K562 (cell line): ENCODE data around the gene CNKSR2. TPM values are rescaled to one million over a fixed set of nuclear protein-coding genes. Genes with fewer than 3 reads are reported as not detected.

Experiments used
- CTCF ChIP-seq, 3 experiments: IDR thresholded peaks in 2 of 3; conservative IDR thresholded peaks in 1 of 3; 2 replicates each; pipeline ENCODE4 v1.5.1; 2011 to 2012; ENCODE audit warnings: low read length in 3 of 3, mild to moderate bottlenecking in 3 of 3, control low read depth in 2 of 3, improper control_type of control experiment in 1 of 3, inconsistent platforms in 1 of 3, low read depth in 1 of 3, mixed read lengths in 1 of 3, moderate library complexity in 1 of 3; ENCODE audit not compliant: insufficient read depth in 2 of 3
- DIDO1 ChIP-seq: fragments of 450-650 bp; IDR thresholded peaks from 2 replicates; pipeline ENCODE4 v1.6.1; 2016; ENCODE audit warnings: low read depth, missing biosample characterization, missing genetic modification characterization
- E2F3 ChIP-seq: fragments of 250-450 bp; sonication (Bioruptor Pico); IDR thresholded peaks from 2 replicates; pipeline ENCODE4 v1.4.0; 2020; ENCODE audit warnings: mild to moderate bottlenecking
- ELF4 ChIP-seq: fragments of 450-650 bp; formaldehyde crosslinking; IDR thresholded peaks from 2 replicates; pipeline ENCODE4 v1.4.0; 2022; ENCODE audit warnings: missing genetic modification characterization
- HINFP ChIP-seq: fragments of 450-650 bp; conservative IDR thresholded peaks from 2 replicates; pipeline ENCODE4 v1.6.1; 2016; ENCODE audit warnings: missing genetic modification characterization, low read depth, mild to moderate bottlenecking, control low read depth, missing compliant biosample characterization
- MYNN ChIP-seq, 2 experiments: sonication (generic); formaldehyde crosslinking in 1 of 2; IDR thresholded peaks; 2 replicates each; pipeline versions ENCODE4 v1.5.0 to v1.6.1; 2016 to 2020; ENCODE audit warnings: antibody characterized with exemption in 1 of 2, missing genetic modification reagents in 1 of 2
- POLR3A ChIP-seq: IDR thresholded peaks from 2 replicates; pipeline ENCODE4 v1.6.1; 2011; ENCODE audit warnings: borderline replicate concordance, mild to moderate bottlenecking, moderate library complexity; ENCODE audit not compliant: insufficient read length, insufficient read depth; ENCODE audit errors: extremely low read depth
- ZSCAN29 ChIP-seq: fragments of 450-650 bp; IDR thresholded peaks from 2 replicates; pipeline ENCODE4 v1.6.1; 2017
- polyA plus RNA-seq, 8 experiments: library from polyadenylated mRNA; depleted of rRNA in 4 of 8; stranded (reverse) in 5 of 8; unstranded in 3 of 8; fragments of >200 nt; fragmentation: Nextera tagmentation in 2 of 8; fragmentation: Illumina TruSeq in 1 of 8; extraction: Ambion mirVana in 2 of 8; extraction: Trizol in 1 of 8; gene quantifications; 2 replicates each; pipeline versions ENCODE4 v1.2.1 to v1.2.3, GENCODE V29; 2011 to 2014; ENCODE audit warnings: inconsistent platforms in 1 of 8, missing spikeins in 1 of 8
- total RNA-seq, 7 experiments: library from RNA; depleted of rRNA in 6 of 7; stranded (reverse); fragments of >200 nt in 6 of 7; fragmentation: Illumina TruSeq in 2 of 7; extraction: Trizol in 2 of 7; gene quantifications; 2 replicates each; pipeline versions ENCODE4 v1.2.1 to v1.2.3, GENCODE V29; 2011 to 2021; ENCODE audit warnings: low replicate concordance in 1 of 7

Gene CNKSR2
- total and polyA plus RNA-seq, 9 of the 15 experiments (the other 6 are each of a cell fraction or from before 2014, with no cell fraction given), result not detected

GRCh38 chrX:21374994-21375707 is 933 bp downstream of the CNKSR2 start (continued):
- TF ChIP-seq CTCF (IDR thresholded peaks at IDR 0.05 in 2 of 3, conservative IDR thresholded peaks at IDR 0.05 in 1 of 3; ENCODE audit: insufficient read depth in 2 of 3, low read depth in 1 of 3, low read length in 3 of 3), result no peak
- TF ChIP-seq ELF4, result no peak
- TF ChIP-seq MYNN (IDR thresholded peaks at IDR 0.05), result no peak
- TF ChIP-seq MYNN (CRISPR knock-in tag; IDR thresholded peaks at IDR 0.05), result no peak
- TF ChIP-seq ZSCAN29, result no peak
- TF ChIP-seq HINFP (tag), result no peak
- TF ChIP-seq POLR3A, result no peak
- TF ChIP-seq DIDO1 (tag), result no peak
- TF ChIP-seq E2F3, result no peak
